ENCODE measurements around the gene C20orf202. TPM values are rescaled to one million over a fixed set of nuclear protein-coding genes. Genes with fewer than 3 reads are reported as not detected.

Gene C20orf202
- polyA plus RNA-seq, 1 of the 3 experiments (the other 2 are of a cell fraction), result not detected

DNA sequence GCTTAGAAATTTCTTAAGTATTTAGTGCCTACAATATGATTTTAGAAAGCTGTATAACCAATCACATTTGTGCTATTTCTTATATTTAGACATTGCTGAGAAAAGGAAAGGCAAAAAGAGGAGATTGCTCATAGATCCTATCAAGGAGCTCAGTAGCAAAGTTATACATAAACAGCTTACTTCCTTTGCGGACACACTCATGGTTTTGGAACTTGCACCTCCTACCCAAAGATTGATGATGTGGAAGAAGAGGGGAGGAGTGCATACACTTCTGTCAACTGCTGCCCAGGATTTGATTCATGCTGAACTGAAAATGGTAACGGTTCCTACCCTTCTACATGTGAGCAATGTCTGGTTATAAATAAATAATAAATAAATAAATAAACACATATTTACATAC is 39.3 kb downstream of the C20orf202 start (continued):
- TF ChIP-seq FOXJ3 (CRISPR knock-in tag; IDR thresholded peaks at IDR 0.05) (no peak), TCF12 (IDR thresholded peaks at IDR 0.05) (peak; percentile 31; the same call in 1 of the 2 replicates), YY1 (IDR thresholded peaks at IDR 0.05; ENCODE audit: low read depth) (no peak), SMC3 (IDR thresholded peaks at IDR 0.05; ENCODE audit: low read depth, low read length) (no peak), FOSL2 (IDR thresholded peaks at IDR 0.05; ENCODE audit: borderline replicate concordance, low read depth) (peak; percentile 30; the same call in 1 of the 2 replicates)
- TF ChIP-seq, protein P1, sequence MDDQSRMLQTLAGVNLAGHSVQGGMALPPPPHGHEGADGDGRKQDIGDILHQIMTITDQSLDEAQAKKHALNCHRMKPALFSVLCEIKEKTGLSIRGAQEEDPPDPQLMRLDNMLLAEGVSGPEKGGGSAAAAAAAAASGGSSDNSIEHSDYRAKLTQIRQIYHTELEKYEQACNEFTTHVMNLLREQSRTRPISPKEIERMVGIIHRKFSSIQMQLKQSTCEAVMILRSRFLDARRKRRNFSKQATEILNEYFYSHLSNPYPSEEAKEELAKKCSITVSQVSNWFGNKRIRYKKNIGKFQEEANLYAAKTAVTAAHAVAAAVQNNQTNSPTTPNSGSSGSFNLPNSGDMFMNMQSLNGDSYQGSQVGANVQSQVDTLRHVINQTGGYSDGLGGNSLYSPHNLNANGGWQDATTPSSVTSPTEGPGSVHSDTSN (IDR thresholded peaks at IDR 0.05), result peak; percentile 82
- TF ChIP-seq, protein P2, sequence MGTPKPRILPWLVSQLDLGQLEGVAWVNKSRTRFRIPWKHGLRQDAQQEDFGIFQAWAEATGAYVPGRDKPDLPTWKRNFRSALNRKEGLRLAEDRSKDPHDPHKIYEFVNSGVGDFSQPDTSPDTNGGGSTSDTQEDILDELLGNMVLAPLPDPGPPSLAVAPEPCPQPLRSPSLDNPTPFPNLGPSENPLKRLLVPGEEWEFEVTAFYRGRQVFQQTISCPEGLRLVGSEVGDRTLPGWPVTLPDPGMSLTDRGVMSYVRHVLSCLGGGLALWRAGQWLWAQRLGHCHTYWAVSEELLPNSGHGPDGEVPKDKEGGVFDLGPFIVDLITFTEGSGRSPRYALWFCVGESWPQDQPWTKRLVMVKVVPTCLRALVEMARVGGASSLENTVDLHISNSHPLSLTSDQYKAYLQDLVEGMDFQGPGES (IDR thresholded peaks at IDR 0.05; ENCODE audit: low read depth, low read length), result no peak

DNA sequence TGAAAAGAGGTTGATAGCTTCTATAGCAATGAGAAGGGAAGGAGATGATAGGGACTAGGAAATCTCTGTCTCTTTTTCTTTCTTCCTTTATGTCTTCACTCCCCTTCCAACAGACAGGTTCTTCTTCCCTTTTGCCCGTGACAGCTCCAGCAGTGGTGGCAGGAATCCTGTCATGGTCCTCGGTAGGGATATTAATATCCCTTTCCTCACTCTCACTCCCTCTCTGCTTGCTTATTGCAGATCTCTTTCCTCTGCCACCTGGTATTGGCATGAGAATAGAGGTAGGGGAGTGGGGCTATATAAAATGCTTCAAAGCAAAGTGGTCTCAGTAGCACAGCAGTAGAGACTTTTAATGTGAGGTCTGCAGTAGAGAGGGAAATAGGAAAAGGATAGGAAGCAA is 42.3 kb downstream of the C20orf202 start:
- H3F3A ChIP-seq (replicated peaks; ENCODE audit: insufficient read depth), result peaks cover 7% of the 10 kb centered on the region
- no peaks in the 10 kb centered on the region for H3K9me3 ChIP-seq
- no peak for DNase-seq
- no peaks in the 10 kb centered on the region for H3K79me2 ChIP-seq (ENCODE audit: insufficient read depth)
- H3K4me2 ChIP-seq, result no peak overlapping the region
- no peaks in the 10 kb centered on the region for H3K36me3 ChIP-seq (replicated peaks in 1 of 2; ENCODE audit: control insufficient read depth in 1 of 2, insufficient read depth in 2 of 2, low read length in 1 of 2)
- H2AFZ ChIP-seq (ENCODE audit: low read depth), result no peak overlapping the region
- peaks cover 0 to 4% of the 10 kb centered on the region in 2 experiments; a peak in 2 of 4 replicates for H3K4me1 ChIP-seq (ENCODE audit: control insufficient read depth in 1 of 2, insufficient read depth in 2 of 2, low read depth in 1 of 2, low read length in 1 of 2)
- TF ChIP-seq, protein P3, sequence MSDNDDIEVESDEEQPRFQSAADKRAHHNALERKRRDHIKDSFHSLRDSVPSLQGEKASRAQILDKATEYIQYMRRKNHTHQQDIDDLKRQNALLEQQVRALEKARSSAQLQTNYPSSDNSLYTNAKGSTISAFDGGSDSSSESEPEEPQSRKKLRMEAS (IDR thresholded peaks at IDR 0.05; ENCODE audit: low read depth), result no peak
- TF ChIP-seq RCOR1 (IDR thresholded peaks at IDR 0.05; ENCODE audit: low read length) (no peak), SMC3 (IDR thresholded peaks at IDR 0.05; ENCODE audit: low read depth, low read length) (no peak), MEF2A (IDR thresholded peaks at IDR 0.05; ENCODE audit: borderline replicate concordance, low read depth) (no peak), JUND (IDR thresholded peaks at IDR 0.05) (no peak)
- TF ChIP-seq, protein P4, sequence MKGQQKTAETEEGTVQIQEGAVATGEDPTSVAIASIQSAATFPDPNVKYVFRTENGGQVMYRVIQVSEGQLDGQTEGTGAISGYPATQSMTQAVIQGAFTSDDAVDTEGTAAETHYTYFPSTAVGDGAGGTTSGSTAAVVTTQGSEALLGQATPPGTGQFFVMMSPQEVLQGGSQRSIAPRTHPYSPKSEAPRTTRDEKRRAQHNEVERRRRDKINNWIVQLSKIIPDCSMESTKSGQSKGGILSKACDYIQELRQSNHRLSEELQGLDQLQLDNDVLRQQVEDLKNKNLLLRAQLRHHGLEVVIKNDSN (IDR thresholded peaks at IDR 0.05; ENCODE audit: borderline replicate concordance, low read depth), result no peak
- ChIA-PET CTCF (no interaction called here), POLR2A (no interaction called here)
- 52% methylated on average over 2 of the region's 2 CpGs for WGBS (ENCODE audit: low lambda C conversion rate)
- H3K4me3 ChIP-seq (ENCODE audit: low read depth in 2 of 2, low read length in 1 of 2), result no peak overlapping the region
- H3K27ac ChIP-seq (ENCODE audit: low read depth in 2 of 2, low read length in 1 of 2), result no peak overlapping the region
- no peaks in the 10 kb centered on the region for H3K27me3 ChIP-seq (ENCODE audit: insufficient read depth)
- H3K9ac ChIP-seq, result no peak overlapping the region
- no peaks in the 10 kb centered on the region for H3K9me2 ChIP-seq
- no peaks in the 10 kb centered on the region for H4K20me1 ChIP-seq (ENCODE audit: insufficient read depth)

DNA sequence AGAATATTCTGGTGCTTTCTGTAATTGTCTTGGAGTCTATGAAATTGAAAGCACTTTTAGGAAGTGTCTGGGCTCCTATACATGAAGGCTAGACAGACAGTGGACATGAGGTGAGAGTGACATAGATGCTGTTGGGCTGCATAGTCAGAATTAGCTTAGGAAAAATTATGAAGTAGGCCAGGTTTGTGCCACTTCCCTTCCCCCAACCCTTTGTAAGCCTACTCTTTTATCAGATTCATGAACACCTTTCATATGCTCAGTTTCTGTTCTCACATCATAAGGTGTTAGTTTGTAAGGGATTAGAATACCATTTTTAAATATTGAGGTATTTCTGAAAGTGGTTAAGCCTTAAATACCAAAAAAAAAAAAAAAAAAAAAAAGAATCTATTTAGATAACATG is 44.4 kb downstream of the C20orf202 start:
- Histone ChIP-seq H3K4me1 (ENCODE audit: control insufficient read depth in 1 of 2, insufficient read depth in 2 of 2, low read depth in 1 of 2, low read length in 1 of 2) (no peaks in the 10 kb centered on the region; a peak in 2 of 4 replicates), H4K20me1 (ENCODE audit: insufficient read depth) (no peaks in the 10 kb centered on the region), H3K36me3 (replicated peaks in 1 of 2; ENCODE audit: control insufficient read depth in 1 of 2, insufficient read depth in 2 of 2, low read length in 1 of 2) (no peaks in the 10 kb centered on the region), H3K27me3 (ENCODE audit: insufficient read depth) (no peaks in the 10 kb centered on the region), H3K9ac (no peak overlapping the region), H3K4me3 (ENCODE audit: low read depth in 2 of 2, low read length in 1 of 2) (no peak overlapping the region), H2AFZ (ENCODE audit: low read depth) (no peak overlapping the region), H3K27ac (ENCODE audit: low read depth in 2 of 2, low read length in 1 of 2) (no peak overlapping the region), H3K79me2 (ENCODE audit: insufficient read depth) (no peaks in the 10 kb centered on the region), H3F3A (replicated peaks; ENCODE audit: insufficient read depth) (no peaks in the 10 kb centered on the region), H3K9me3 (no peaks in the 10 kb centered on the region), H3K9me2 (no peaks in the 10 kb centered on the region), H3K4me2 (no peak overlapping the region)
- POLR2A ChIA-PET, result no interaction called here
- DNase-seq, result no peak
- CTCF ChIA-PET, result interaction anchor here (0.8 kb wide), 1 partner anchor 291 kb away, joined by 3 read pairs; no protein-coding TSS in a partner anchor
- TF ChIP-seq, protein P3 (IDR thresholded peaks at IDR 0.05; ENCODE audit: low read depth), result no peak
- no peak for TF ChIP-seq FOSL2 (IDR thresholded peaks at IDR 0.05; ENCODE audit: borderline replicate concordance, low read depth)
- TF ChIP-seq CHD2 (IDR thresholded peaks at IDR 0.05; ENCODE audit: low read length, partially characterized antibody), result no peak
- no peak for TF ChIP-seq EZH2phosphoT487 (IDR thresholded peaks at IDR 0.05; ENCODE audit: borderline replicate concordance, low read depth)
- no peak for TF ChIP-seq TCF12 (IDR thresholded peaks at IDR 0.05)
- no peak for TF ChIP-seq MEF2A (IDR thresholded peaks at IDR 0.05; ENCODE audit: borderline replicate concordance, low read depth)
- TF ChIP-seq GABPA (IDR thresholded peaks at IDR 0.05; ENCODE audit: low read depth), result no peak
- TF ChIP-seq, protein P2 (IDR thresholded peaks at IDR 0.05; ENCODE audit: low read depth, low read length), result no peak
- TF ChIP-seq, protein P5, sequence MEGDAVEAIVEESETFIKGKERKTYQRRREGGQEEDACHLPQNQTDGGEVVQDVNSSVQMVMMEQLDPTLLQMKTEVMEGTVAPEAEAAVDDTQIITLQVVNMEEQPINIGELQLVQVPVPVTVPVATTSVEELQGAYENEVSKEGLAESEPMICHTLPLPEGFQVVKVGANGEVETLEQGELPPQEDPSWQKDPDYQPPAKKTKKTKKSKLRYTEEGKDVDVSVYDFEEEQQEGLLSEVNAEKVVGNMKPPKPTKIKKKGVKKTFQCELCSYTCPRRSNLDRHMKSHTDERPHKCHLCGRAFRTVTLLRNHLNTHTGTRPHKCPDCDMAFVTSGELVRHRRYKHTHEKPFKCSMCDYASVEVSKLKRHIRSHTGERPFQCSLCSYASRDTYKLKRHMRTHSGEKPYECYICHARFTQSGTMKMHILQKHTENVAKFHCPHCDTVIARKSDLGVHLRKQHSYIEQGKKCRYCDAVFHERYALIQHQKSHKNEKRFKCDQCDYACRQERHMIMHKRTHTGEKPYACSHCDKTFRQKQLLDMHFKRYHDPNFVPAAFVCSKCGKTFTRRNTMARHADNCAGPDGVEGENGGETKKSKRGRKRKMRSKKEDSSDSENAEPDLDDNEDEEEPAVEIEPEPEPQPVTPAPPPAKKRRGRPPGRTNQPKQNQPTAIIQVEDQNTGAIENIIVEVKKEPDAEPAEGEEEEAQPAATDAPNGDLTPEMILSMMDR (IDR thresholded peaks at IDR 0.05), result no peak
- TF ChIP-seq MXI1 (IDR thresholded peaks at IDR 0.05; ENCODE audit: low read depth, low read length), result no peak
- TF ChIP-seq JUND (IDR thresholded peaks at IDR 0.05), result no peak
- no peak for TF ChIP-seq SIN3A (IDR thresholded peaks at IDR 0.05; ENCODE audit: borderline replicate concordance, low read depth, low read length)
- no peak for TF ChIP-seq RFX5 (IDR thresholded peaks at IDR 0.05; ENCODE audit: low read length)

All from SK-N-SH (cell line).